AG09319 (cell line): ENCODE measurements around the gene ASGR2.
A peak's percentile ranks its signal among the peaks of the same experiment; 100 is the strongest.

Source experiments
- DNase-seq: peaks from one replicate; pipeline ENCODE4 v3.0.0-alpha.2; 2010; ENCODE audit warnings: low read depth; ENCODE audit errors: extremely low read depth
- TF ChIP-seq, protein P1 (sequence below): IDR thresholded peaks from 2 replicates; pipeline ENCODE4 v1.5.1; 2011; ENCODE audit warnings: low read depth, mild to moderate bottlenecking, inconsistent platforms, low read length, moderate library complexity

Gene ASGR2

DNA sequence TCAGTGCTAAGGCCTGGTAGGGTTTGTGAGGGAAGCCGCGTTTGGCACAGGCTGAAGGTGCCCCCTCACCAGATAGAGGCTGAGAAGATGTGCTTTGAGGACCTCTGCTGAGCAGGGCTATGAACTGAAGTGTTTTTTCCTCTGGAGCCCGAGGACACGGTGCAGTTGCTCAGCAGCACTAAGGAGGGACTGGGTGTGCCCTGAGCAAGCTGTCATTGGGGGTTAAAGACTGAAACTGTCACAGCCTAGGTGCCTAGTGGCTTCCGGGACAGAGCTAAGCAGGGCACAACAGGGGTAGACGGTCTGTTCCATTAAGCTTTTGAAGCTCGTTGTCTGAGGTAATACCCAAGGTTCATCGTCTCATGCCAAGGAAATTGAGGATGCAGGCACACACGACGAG, 24.8 kb upstream of the ASGR2 start:
- no peak for DNase-seq
- TF ChIP-seq, protein P1, sequence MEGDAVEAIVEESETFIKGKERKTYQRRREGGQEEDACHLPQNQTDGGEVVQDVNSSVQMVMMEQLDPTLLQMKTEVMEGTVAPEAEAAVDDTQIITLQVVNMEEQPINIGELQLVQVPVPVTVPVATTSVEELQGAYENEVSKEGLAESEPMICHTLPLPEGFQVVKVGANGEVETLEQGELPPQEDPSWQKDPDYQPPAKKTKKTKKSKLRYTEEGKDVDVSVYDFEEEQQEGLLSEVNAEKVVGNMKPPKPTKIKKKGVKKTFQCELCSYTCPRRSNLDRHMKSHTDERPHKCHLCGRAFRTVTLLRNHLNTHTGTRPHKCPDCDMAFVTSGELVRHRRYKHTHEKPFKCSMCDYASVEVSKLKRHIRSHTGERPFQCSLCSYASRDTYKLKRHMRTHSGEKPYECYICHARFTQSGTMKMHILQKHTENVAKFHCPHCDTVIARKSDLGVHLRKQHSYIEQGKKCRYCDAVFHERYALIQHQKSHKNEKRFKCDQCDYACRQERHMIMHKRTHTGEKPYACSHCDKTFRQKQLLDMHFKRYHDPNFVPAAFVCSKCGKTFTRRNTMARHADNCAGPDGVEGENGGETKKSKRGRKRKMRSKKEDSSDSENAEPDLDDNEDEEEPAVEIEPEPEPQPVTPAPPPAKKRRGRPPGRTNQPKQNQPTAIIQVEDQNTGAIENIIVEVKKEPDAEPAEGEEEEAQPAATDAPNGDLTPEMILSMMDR = no peak

DNA sequence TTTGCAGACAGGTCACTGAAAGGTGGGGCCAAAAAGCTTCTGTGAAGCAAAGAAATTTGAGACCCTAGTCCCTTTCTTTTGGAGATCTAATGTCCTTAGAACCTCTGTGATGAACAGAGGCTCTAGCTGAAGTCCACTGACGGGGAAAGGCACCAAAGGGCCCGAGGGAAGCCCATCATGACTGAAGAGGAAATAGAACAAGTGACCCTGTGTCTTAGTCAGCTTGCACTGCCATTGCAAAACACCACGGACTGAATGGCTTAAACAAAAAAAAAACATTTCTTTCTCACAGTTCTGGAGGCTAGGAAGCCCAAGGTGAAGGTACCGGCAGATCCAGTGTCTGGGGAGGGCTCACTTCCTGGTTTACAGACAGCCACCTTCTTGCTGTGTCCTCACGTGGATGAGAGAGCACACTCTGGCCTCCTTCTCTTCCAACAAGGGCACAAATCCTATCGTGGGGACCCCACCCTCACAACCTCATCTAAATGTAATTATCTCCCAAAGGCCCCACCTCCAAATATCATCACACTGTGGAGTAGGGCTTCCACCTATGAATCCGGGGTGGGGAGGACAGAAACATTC, 24.3 kb upstream of the ASGR2 start:
- DNase-seq = no peak
- TF ChIP-seq, protein P1 = no peak

DNA sequence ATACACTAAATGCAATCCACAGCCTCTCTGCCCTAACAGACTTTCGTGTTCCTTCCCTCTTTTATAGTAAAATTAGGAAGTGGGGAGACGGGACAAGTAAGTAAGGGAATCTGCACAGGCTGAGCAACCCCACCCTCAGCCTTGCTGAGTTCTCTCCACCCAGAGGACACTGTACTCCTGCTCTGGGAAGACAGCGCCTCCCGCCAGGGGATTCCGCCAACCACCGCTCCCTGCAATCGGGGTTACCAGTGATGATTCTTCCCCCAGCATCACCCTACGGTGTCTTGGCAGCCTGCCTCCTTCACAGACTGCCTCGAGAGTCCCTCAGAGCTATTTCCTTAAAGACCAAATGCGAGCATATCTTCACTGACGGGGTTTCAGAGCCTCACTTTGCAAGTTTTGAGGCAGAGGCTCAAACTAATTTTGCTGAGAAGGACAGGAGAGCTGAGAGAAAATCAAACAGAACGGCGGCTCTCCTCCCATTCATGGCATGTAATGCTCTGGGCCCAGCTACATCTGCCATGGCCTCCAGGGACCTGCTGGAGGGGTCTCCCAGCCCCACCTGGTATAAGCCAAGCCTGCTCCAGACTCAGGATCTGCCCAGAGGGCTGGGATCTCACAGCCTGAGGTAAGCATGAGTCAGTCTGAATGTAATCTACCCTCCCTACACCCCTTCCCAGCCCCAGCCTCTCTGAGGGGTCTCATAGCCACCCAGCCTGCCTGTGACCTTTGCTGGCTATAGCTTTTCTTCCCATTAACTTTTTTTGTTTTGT, 22.7 kb upstream of the ASGR2 start:
- DNase-seq = no peak
- TF ChIP-seq, protein P1 = no peak

DNA sequence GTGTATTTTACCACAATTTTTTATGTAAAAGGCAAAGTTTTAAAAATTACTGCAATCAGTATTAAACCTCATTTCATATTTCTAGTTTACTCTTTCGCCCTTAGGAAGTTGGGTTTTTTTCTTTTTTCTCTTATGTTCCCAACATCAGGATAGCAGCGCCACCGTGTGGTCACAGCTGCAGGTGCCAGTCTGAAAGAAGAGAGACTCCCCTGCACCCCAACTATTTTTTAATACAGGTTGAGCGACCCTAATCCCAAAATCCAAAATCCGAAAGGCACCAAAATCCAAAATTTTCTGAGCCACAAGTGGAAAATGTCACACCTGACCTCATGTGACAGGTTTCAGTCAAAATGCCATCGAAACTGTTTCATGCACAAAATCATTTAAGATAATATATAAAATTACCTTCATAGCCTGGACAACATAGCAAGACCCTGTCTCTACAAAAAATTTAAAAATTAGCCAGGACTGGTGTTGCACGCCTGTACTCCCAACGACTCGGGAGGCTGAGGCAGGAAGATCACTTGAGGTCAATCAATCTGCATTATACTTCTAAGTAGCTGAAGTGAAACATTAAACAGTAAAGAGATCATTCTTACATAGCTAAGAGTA, 21.8 kb upstream of the ASGR2 start:
- peak; percentile 44 for DNase-seq
- TF ChIP-seq, protein P1 = peak; percentile 98

DNA sequence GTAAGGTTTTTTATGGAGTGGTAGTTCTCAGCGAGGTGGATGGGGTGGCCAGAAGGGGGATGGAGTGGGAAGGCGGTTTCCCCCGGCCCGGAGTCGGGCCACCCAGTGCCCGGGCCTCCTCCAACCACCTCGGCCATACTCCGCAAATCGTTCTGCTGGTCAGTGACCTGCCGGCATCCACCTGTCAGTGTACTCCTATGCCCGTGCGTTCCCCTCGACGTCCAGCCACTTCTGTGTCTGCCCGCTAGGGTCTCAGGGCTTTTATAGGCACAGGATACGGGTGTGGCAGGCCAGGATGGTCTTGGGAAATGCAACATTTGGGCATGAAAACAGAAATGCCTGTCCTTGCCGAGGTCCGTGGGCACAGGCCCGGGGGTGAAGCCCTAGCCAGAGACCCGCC, 19.3 kb upstream of the ASGR2 start:
- TF ChIP-seq, protein P1 = no peak
- DNase-seq = no peak

DNA sequence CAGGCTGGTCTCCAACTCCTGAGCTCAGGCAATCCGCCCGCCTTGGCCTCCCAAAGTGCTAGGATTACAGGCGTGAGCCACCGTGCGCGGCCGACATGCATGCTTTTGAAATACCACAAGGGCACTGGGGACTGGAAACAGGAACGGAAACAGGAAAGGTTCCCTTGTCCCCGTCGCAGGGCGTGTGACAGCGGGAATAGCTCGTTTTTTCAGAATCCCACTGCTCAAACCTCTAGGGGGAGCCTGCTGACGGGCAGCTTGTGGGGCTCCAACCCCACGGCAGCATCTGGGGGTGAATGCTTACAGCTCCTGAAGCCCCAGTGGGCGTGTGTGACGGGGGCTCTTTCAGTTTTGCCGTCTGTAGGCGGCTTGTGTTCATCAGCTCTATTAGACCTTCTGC, 18.8 kb upstream of the ASGR2 start:
- TF ChIP-seq, protein P1 = peak; percentile 35
- no peak for DNase-seq

DNA sequence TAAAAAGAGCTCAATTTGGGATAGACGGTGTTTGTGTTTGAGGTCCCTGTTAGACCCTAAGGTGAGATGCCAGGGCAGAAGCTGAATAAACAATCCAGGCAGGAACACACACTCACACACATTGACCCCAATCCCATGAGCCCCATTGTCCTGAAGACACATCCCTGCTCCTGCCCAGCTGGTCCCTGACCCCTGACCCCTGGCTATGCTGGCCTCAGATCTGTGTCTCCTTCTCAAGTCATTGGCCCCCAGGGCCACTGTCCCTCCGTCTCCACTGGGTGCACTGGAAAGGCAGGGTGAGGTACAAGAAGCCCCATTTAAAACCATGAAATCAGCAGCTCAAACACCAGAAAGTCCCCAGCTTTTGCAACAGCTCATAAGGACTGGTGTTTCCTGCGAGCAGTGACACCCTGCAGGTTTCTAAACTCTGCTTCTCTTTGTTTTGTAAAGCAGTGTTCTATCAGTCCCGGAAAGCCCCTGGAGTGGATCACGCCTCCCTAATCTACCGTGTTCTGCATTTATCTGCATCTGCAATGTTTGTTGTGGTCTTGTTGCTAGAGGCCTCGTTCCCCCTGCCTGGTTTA, 18.0 kb upstream of the ASGR2 start:
- DNase-seq = no peak
- TF ChIP-seq, protein P1 = no peak
